Kidney (tissue), 14 donors: Measurements from ENCODE around the gene PALD1. TPM values are rescaled to one million over a fixed set of nuclear protein-coding genes. Genes with fewer than 3 reads are reported as not detected.

Source experiments
- DNase-seq, 5 donors: peaks; one replicate each; pipeline ENCODE4 v3.0.0-alpha.2; 2013 to 2020
- FAIRE-seq: peaks from 2 replicates; lab custom pipeline; 2012; peaks lifted over from hg19 to GRCh38; lab: Jason Lieb, UNC
- H3K27ac ChIP-seq, 2 donors: one replicate each; pipeline ENCODE4 v1.7.0; 2013; ENCODE audit warnings: low read depth in 2 of 2, low read length in 2 of 2, inconsistent platforms in 1 of 2
- H3K27me3 ChIP-seq: one replicate; pipeline ENCODE4 v1.7.1; 2013; ENCODE audit warnings: low read length, inconsistent platforms; ENCODE audit not compliant: control insufficient read depth, insufficient read depth
- H3K36me3 ChIP-seq, 3 donors: one replicate each; pipeline versions ENCODE4 v1.7.0 to v1.7.1; 2013; ENCODE audit warnings: low read length in 3 of 3, control low read depth in 1 of 3, inconsistent platforms in 1 of 3; ENCODE audit not compliant: insufficient read depth in 3 of 3, control insufficient read depth in 2 of 3
- H3K4me1 ChIP-seq, 3 donors: one replicate each; pipeline versions ENCODE4 v1.7.0 to v1.7.1; 2013; ENCODE audit warnings: low read length in 3 of 3, inconsistent platforms in 1 of 3, low read depth in 1 of 3; ENCODE audit not compliant: control insufficient read depth in 2 of 3, insufficient read depth in 2 of 3
- H3K4me3 ChIP-seq, 3 donors: one replicate each; pipeline versions ENCODE4 v1.7.0 to v1.8.1; 2013; ENCODE audit warnings: low read length in 3 of 3, control low read depth in 1 of 3, inconsistent platforms in 1 of 3
- H3K9ac ChIP-seq, 3 donors: one replicate each; pipeline versions ENCODE4 v1.7.0 to v1.7.1; 2013; ENCODE audit warnings: low read length in 3 of 3, control low read depth in 1 of 3, inconsistent platforms in 1 of 3
- H3K9me3 ChIP-seq, 3 donors: one replicate each; pipeline versions ENCODE4 v1.7.0 to v1.7.1; 2013; ENCODE audit warnings: low read length in 3 of 3, control low read depth in 1 of 3, inconsistent platforms in 1 of 3; ENCODE audit not compliant: control insufficient read depth in 2 of 3, insufficient read depth in 1 of 3
- CTCF ChIP-seq: IDR thresholded peaks from 3 replicates; pipeline ENCODE4 v1.5.1; 2012; ENCODE audit warnings: mild to moderate bottlenecking, moderate library complexity, borderline replicate concordance; ENCODE audit not compliant: insufficient read depth; ENCODE audit errors: extremely low read depth
- intact Hi-C: fragments of 100-400 bp; cut with DNase I; formaldehyde crosslinking; loops from one replicate; pipeline ENCODE4 v1.11.1; 2022
- polyA plus RNA-seq: library from polyadenylated mRNA; stranded (reverse); fragments of 350-450 nt; fragmentation: Illumina TruSeq; extraction: RNeasy Lipid Tissue Mini Kit (QIAGEN cat#74804); gene quantifications from one replicate; pipeline ENCODE4 v1.2.3, GENCODE V29; 2014; ENCODE audit warnings: low read depth, low replicate concordance; ENCODE audit not compliant: insufficient read depth
- total RNA-seq: library from RNA; stranded (reverse); fragmentation: NEBNext Ultra II Directional; extraction: Animal tissue kit (Norgen Biotek cat#: 25700); gene quantifications from one replicate; pipeline ENCODE4 v1.2.1, GENCODE V29; 2021
- donor health status: control.
- donor health status: control.
- donor health status: control.
- donor health status: control.
- donor health status: control.
- donor health status: DM: yes; HTN: yes; CAD: no.
- donor health status: Normal renal cell carcinoma (clear cell type).

PALD1 gene
- total and polyA plus RNA-seq, 2 donors from 2014 or later: 3.0 to 14.4 TPM

- FAIRE-seq: no peak
- Histone ChIP-seq H3K27ac (no peak overlapping the region), H3K4me1 (peaks cover 0 to 17% (median 9%) of the 10 kb centered on the region in 3 donors)
These were observed 36.0 kb downstream of the PALD1 start for GRCh38 chr10:70514591-70514990.

DNA sequence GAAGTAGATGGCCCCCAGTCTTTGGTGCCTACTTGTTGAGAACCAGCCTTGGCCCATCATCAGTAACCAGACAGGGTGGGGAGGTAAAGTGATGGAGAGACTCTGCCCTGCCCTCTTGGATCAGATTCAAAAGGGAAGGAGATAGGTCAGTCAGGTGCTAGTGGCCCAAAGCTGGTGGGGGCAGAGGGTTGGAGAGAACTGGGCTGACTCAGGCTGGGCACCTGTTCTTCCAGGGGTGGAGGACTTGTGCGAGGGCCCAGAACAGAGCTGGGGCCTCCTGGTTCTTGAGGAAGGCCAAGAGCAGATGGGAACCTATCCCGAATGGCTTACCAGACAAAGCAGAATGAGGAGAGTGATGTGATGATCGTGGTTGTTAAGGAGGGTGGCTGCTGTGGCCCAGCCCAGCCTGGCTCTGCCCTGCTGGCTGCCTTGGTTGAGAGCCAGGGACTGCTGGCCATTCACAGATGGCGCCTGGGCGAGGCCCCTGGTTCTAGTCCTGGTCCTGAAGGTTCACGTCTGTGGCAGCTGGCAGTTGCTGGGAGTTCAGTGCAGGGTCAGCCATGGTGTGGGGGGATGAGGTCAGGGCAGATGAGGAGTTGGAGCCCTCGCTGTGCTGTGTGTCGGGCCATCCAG lies 36.6 kb downstream of the PALD1 start:
- H3K36me3 ChIP-seq: no peaks in the 10 kb centered on the region
- no peak for DNase-seq
- intact Hi-C loops: no loop called here

More at GRCh38 chr10:70514591-70514990, 36.0 kb downstream of the PALD1 start:
- DNase-seq: no peak
- Histone ChIP-seq H3K4me3 (no peak overlapping the region), H3K36me3 (no peaks in the 10 kb centered on the region), H3K27me3 (no peaks in the 10 kb centered on the region), H3K9me3 (no peaks in the 10 kb centered on the region), H3K9ac (no peak overlapping the region)
- intact Hi-C loops: no loop called here
- TF ChIP-seq CTCF: no peak

GRCh38 chr10:70518695-70519094 lies 40.1 kb downstream of the PALD1 start:
- Histone ChIP-seq H3K4me1 (peaks cover 0 to 4% (median 0%) of the 10 kb centered on the region in 3 donors), H3K27me3 (no peaks in the 10 kb centered on the region), H3K27ac (no peak overlapping the region), H3K9ac (no peak overlapping the region), H3K4me3 (no peak overlapping the region), H3K9me3 (no peaks in the 10 kb centered on the region), H3K36me3 (no peaks in the 10 kb centered on the region)
- FAIRE-seq (no peak), DNase-seq (no peak)
- intact Hi-C loops: no loop called here
- no peak for TF ChIP-seq CTCF

More for the DNA sequence above, 36.6 kb downstream of the PALD1 start:
- H3K4me3 ChIP-seq: no peak overlapping the region
- no peak for FAIRE-seq
- no peaks in the 10 kb centered on the region for H3K9me3 ChIP-seq
- peaks cover 0 to 14% (median 9%) of the 10 kb centered on the region in 3 donors for H3K4me1 ChIP-seq
- H3K27ac ChIP-seq: no peak overlapping the region
- H3K27me3 ChIP-seq: no peaks in the 10 kb centered on the region
- no peak for TF ChIP-seq CTCF
- no peak overlapping the region for H3K9ac ChIP-seq
